H9 (cell line): Measurements from ENCODE around the gene NR0B2. TPM values are rescaled to one million over a fixed set of nuclear protein-coding genes. Genes with fewer than 3 reads are reported as not detected.
"Not testable (repeated sequence)": the region's sequence is repeated elsewhere in the genome, so short reads cannot be mapped to it uniquely, and the experiment has no call there.

ENCODE experiments used
- DNase-seq: peaks from one replicate; pipeline ENCODE4 v3.0.0-alpha.2; 2017
- H2AFZ ChIP-seq: one replicate; pipeline ENCODE4 v1.6.1; 2013; ENCODE audit warnings: mild to moderate bottlenecking, low read length, control low read depth, moderate library complexity
- H2AK5ac ChIP-seq: 2 replicates; pipeline ENCODE4 v1.6.1; 2013; ENCODE audit warnings: low read length, control low read depth, mixed read lengths; ENCODE audit not compliant: insufficient read length
- H2BK120ac ChIP-seq: one replicate; pipeline ENCODE4 v1.6.1; 2013; ENCODE audit warnings: low read depth, mild to moderate bottlenecking, low read length, control low read depth, inconsistent platforms; ENCODE audit not compliant: poor library complexity, severe bottlenecking
- H2BK12ac ChIP-seq: 2 replicates; pipeline ENCODE4 v1.6.1; 2013; ENCODE audit warnings: low read length, control low read depth, mixed read lengths, low read depth; ENCODE audit not compliant: insufficient read length
- H2BK15ac ChIP-seq: 2 replicates; pipeline ENCODE4 v1.6.1; 2013; ENCODE audit warnings: low read depth, low read length, control low read depth
- H2BK20ac ChIP-seq: one replicate; pipeline ENCODE4 v1.6.1; 2013; ENCODE audit warnings: low read depth, mild to moderate bottlenecking, low read length, control low read depth, inconsistent platforms; ENCODE audit not compliant: poor library complexity, severe bottlenecking
- H2BK5ac ChIP-seq: 2 replicates; pipeline ENCODE4 v1.6.1; 2013; ENCODE audit warnings: low read length, control low read depth, mixed read lengths; ENCODE audit not compliant: insufficient read length
- H3K14ac ChIP-seq: 2 replicates; pipeline ENCODE4 v1.6.1; 2013; ENCODE audit warnings: low read length, control low read depth; ENCODE audit not compliant: insufficient read depth
- H3K18ac ChIP-seq: 2 replicates; pipeline ENCODE4 v1.6.1; 2013; ENCODE audit warnings: low read depth, mild to moderate bottlenecking, mixed read lengths, low read length, control low read depth; ENCODE audit not compliant: insufficient read length
- H3K23ac ChIP-seq: 2 replicates; pipeline ENCODE4 v1.6.1; 2013; ENCODE audit warnings: low read length, control low read depth, mixed read lengths, low read depth; ENCODE audit not compliant: insufficient read length
- H3K23me2 ChIP-seq: 2 replicates; pipeline ENCODE4 v1.6.1; 2013; ENCODE audit warnings: low read depth, mild to moderate bottlenecking, mixed read lengths, low read length, control low read depth; ENCODE audit not compliant: insufficient read length, poor library complexity, severe bottlenecking
- H3K27ac ChIP-seq: 2 replicates; pipeline ENCODE4 v1.5.1; 2013; ENCODE audit warnings: low read length, control low read depth, mixed read lengths, low read depth; ENCODE audit not compliant: insufficient read length
- H3K27me3 ChIP-seq: 2 replicates; pipeline ENCODE4 v1.6.1; 2013; ENCODE audit warnings: low read length, control low read depth, inconsistent platforms; ENCODE audit not compliant: insufficient read depth
- H3K4ac ChIP-seq: 2 replicates; pipeline ENCODE4 v1.6.1; 2013; ENCODE audit warnings: low read depth, mild to moderate bottlenecking, control low read depth, inconsistent platforms, low read length, moderate library complexity
- H3K4me1 ChIP-seq: 2 replicates; pipeline ENCODE4 v1.6.1; 2013; ENCODE audit warnings: low read length, control low read depth, inconsistent platforms; ENCODE audit not compliant: insufficient read depth
- H3K4me2 ChIP-seq: 2 replicates; pipeline ENCODE4 v1.6.1; 2013; ENCODE audit warnings: low read length, control low read depth, mixed read lengths; ENCODE audit not compliant: insufficient read length, insufficient read depth
- H3K56ac ChIP-seq: 2 replicates; pipeline ENCODE4 v1.6.1; 2013; ENCODE audit warnings: low read depth, mild to moderate bottlenecking, mixed read lengths, low read length, control low read depth; ENCODE audit not compliant: insufficient read length
- H3K79me1 ChIP-seq: 2 replicates; pipeline ENCODE4 v1.6.1; 2013; ENCODE audit warnings: low read depth, mild to moderate bottlenecking, moderate library complexity, low read length, control low read depth, inconsistent platforms; ENCODE audit not compliant: insufficient read depth, poor library complexity, severe bottlenecking
- H3K79me2 ChIP-seq: 2 replicates; pipeline ENCODE4 v1.6.1; 2013; ENCODE audit warnings: low read length, control low read depth, inconsistent platforms; ENCODE audit not compliant: insufficient read depth
- H3K9ac ChIP-seq: 2 replicates; pipeline ENCODE4 v1.6.1; 2013; ENCODE audit warnings: low read length, control low read depth, mixed read lengths; ENCODE audit not compliant: insufficient read length; ENCODE audit errors: extremely low read depth
- H3K9me3 ChIP-seq: one replicate; pipeline ENCODE4 v1.6.1; 2013; ENCODE audit warnings: low read depth, low read length, inconsistent platforms; ENCODE audit not compliant: control insufficient read depth
- H3T11ph ChIP-seq: one replicate; pipeline ENCODE4 v1.6.1; 2013; ENCODE audit warnings: mild to moderate bottlenecking, low read length, control low read depth, inconsistent platforms
- H4K20me1 ChIP-seq: one replicate; pipeline ENCODE4 v1.6.1; 2013; ENCODE audit not compliant: control insufficient read depth, insufficient read length, insufficient read depth
- H4K5ac ChIP-seq: 2 replicates; pipeline ENCODE4 v1.6.1; 2013; ENCODE audit warnings: low read depth, mild to moderate bottlenecking, mixed read lengths, low read length, control low read depth; ENCODE audit not compliant: insufficient read length
- H4K8ac ChIP-seq: replicated peaks from 2 replicates; pipeline ENCODE4 v1.6.1; 2013; ENCODE audit warnings: low read length, control low read depth, mixed read lengths, low read depth; ENCODE audit not compliant: insufficient read length
- H4K91ac ChIP-seq: 2 replicates; pipeline ENCODE4 v1.6.1; 2013; ENCODE audit warnings: low read depth, mild to moderate bottlenecking, moderate library complexity, mixed read lengths, low read length, control low read depth; ENCODE audit not compliant: insufficient read length
- H3K27ac Mint-ChIP-seq, 3 experiments: 2 replicates in 2 of 3; 3 replicates in 1 of 3; pipeline ENCODE4 v1.8.0; 2020 to 2021; ENCODE audit warnings: mixed read lengths in 3 of 3, mild to moderate bottlenecking in 1 of 3, moderate library complexity in 1 of 3
- H3K27me3 Mint-ChIP-seq: 2 replicates; pipeline ENCODE4 v1.8.0; 2021; ENCODE audit warnings: low read depth, mild to moderate bottlenecking, moderate library complexity, mixed read lengths
- H3K36me3 Mint-ChIP-seq, 3 experiments: 2 replicates in 2 of 3; 3 replicates in 1 of 3; pipeline ENCODE4 v1.8.0; 2020 to 2021; ENCODE audit warnings: low read depth in 3 of 3, mixed read lengths in 3 of 3; ENCODE audit not compliant: insufficient read depth in 1 of 3
- H3K4me1 Mint-ChIP-seq, 2 experiments: 2 replicates each; pipeline ENCODE4 v1.8.0; 2020; ENCODE audit warnings: mixed read lengths in 2 of 2
- H3K4me3 Mint-ChIP-seq, 2 experiments: 2 replicates in 1 of 2; 3 replicates in 1 of 2; pipeline ENCODE4 v1.8.0; 2020 to 2021; ENCODE audit warnings: mild to moderate bottlenecking in 2 of 2, mixed read lengths in 2 of 2, moderate library complexity in 1 of 2
- H3K9me3 Mint-ChIP-seq, 2 experiments: 2 replicates in 1 of 2; 3 replicates in 1 of 2; pipeline ENCODE4 v1.8.0; 2020; ENCODE audit warnings: mild to moderate bottlenecking in 2 of 2, mixed read lengths in 2 of 2, moderate library complexity in 1 of 2
- WGBS: extraction: QIAGEN DNeasy Blood & Tissue Kit; methylation state at CpG from one replicate; pipeline ENCODE4 v1.1.7; 2013; ENCODE audit warnings: missing lambda C conversion rate, low lambda C conversion rate, mixed read lengths; ENCODE audit not compliant: insufficient read length; ENCODE audit errors: extremely low coverage; 5-methylcytosine and 5-hydroxymethylcytosine counted together
- total RNA-seq: library from RNA; stranded (reverse); gene quantifications from 2 replicates; pipeline ENCODE4 v1.2.1, GENCODE V29; 2021
- TF ChIP-seq, protein P1 (sequence below): fragments of 200-600 bp; sonication (generic); conservative IDR thresholded peaks from 3 replicates; pipeline ENCODE4 v1.8.0; 2021; ENCODE audit warnings: antibody characterized with exemption, mild to moderate bottlenecking

Gene NR0B2
- total RNA-seq, 1 experiment from 2014 or later, result not detected

DNA sequence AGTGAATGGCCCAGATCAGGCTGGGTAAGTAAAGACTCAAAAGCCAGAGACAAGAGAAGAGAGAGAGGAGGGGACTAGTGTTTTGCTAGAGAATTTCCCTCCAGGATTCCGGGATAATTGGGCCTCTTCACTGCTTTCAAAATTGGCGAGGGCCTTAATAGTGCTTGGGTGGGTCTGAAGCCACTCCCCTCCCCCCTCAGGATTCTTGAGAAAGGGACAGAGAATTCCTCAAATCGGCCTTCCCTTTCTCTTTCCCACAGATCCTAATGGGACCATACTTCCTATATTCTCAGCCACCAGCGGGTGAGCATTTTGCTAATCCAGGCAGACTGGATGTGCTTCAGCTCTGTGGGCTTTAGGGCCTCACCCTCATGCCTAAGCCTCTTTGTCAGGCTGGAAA lies 38.9 kb downstream of the NR0B2 start:
- Histone ChIP-seq H3K79me1 (no peaks in the 10 kb centered on the region), H3K18ac (no peak overlapping the region), H3K27me3 (no peaks in the 10 kb centered on the region), H2BK120ac (no peak overlapping the region), H3K14ac (no peak overlapping the region), H4K91ac (no peak overlapping the region), H3T11ph (no peak overlapping the region), H4K5ac (no peak overlapping the region), H3K9ac (no peak overlapping the region), H2AFZ (no peak overlapping the region), H3K23ac (no peak overlapping the region), H3K4ac (no peak overlapping the region), H4K8ac (no peak overlapping the region), H3K4me1 (no peaks in the 10 kb centered on the region; the same call in 1 of the 2 replicates), H3K9me3 (no peaks in the 10 kb centered on the region), H3K56ac (no peak overlapping the region), H2BK12ac (no peak overlapping the region), H2AK5ac (no peak overlapping the region), H4K20me1 (no peaks in the 10 kb centered on the region), H2BK20ac (no peak overlapping the region), H3K27ac (no peak overlapping the region), H3K79me2 (no peaks in the 10 kb centered on the region), H2BK15ac (no peak overlapping the region), H3K4me2 (no peak overlapping the region), H2BK5ac (no peak overlapping the region), H3K23me2 (no peaks in the 10 kb centered on the region)
- Mint-ChIP-seq H3K4me3 (no peak overlapping the region), H3K9me3 (no peaks in the 10 kb centered on the region), H3K27me3 (no peaks in the 10 kb centered on the region), H3K36me3 (peaks cover 0 to 14% (median 10%) of the 10 kb centered on the region in 3 experiments; a peak in 6 of 7 replicates), H3K4me1 (peaks cover 0 to 8% of the 10 kb centered on the region in 2 experiments; a peak in 2 of 4 replicates), H3K27ac (peak overlapping the region in 2 of 3 experiments; percentile 13 to 26; a peak in 2 of 7 replicates)
- no CpG with 5 or more reads among the region's 4 CpGs for WGBS
- no peak for DNase-seq
- TF ChIP-seq, protein P1, sequence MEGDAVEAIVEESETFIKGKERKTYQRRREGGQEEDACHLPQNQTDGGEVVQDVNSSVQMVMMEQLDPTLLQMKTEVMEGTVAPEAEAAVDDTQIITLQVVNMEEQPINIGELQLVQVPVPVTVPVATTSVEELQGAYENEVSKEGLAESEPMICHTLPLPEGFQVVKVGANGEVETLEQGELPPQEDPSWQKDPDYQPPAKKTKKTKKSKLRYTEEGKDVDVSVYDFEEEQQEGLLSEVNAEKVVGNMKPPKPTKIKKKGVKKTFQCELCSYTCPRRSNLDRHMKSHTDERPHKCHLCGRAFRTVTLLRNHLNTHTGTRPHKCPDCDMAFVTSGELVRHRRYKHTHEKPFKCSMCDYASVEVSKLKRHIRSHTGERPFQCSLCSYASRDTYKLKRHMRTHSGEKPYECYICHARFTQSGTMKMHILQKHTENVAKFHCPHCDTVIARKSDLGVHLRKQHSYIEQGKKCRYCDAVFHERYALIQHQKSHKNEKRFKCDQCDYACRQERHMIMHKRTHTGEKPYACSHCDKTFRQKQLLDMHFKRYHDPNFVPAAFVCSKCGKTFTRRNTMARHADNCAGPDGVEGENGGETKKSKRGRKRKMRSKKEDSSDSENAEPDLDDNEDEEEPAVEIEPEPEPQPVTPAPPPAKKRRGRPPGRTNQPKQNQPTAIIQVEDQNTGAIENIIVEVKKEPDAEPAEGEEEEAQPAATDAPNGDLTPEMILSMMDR, result no peak

DNA sequence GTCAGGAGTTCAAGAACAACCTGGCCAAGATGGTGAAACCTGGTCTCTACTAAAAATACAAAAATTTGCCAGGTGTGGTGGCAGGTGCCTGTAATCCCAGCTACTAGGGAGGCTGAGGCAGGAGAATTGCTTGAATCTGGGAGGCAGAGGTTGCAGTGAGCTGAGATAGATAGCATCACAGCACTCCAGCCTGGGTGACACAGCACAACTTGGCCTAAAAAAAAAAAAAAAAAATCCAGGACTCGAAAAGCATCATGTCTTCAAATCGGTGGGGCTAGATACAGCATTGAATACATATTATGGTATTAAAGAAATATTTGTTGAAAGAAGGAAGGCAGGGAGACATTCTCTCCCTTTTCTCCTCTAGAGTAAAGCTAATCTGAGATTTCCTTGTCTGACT lies 40.7 kb downstream of the NR0B2 start:
- not testable (repeated sequence) for H3K36me3 Mint-ChIP-seq, H4K91ac ChIP-seq, DNase-seq, H3K56ac ChIP-seq, H2BK15ac ChIP-seq, H2BK12ac ChIP-seq, H3K4me2 ChIP-seq, H2AK5ac ChIP-seq, H2AFZ ChIP-seq, H3K23me2 ChIP-seq, H3K9ac ChIP-seq, H4K8ac ChIP-seq, H3K9me3 ChIP-seq, H3K23ac ChIP-seq, H4K5ac ChIP-seq, H3K14ac ChIP-seq, H3K4me1 Mint-ChIP-seq, H3T11ph ChIP-seq, H3K4ac ChIP-seq, H3K4me3 Mint-ChIP-seq, H3K79me1 ChIP-seq, H2BK120ac ChIP-seq, H3K27me3 ChIP-seq, H4K20me1 ChIP-seq, H3K27ac ChIP-seq, H2BK5ac ChIP-seq, H2BK20ac ChIP-seq, H3K27me3 Mint-ChIP-seq, H3K18ac ChIP-seq, H3K79me2 ChIP-seq, H3K9me3 Mint-ChIP-seq, H3K4me1 ChIP-seq
- 0 out of 7 replicates have a peak overlapping the region, but pooled peaks of 1 of the 3 experiments have one; percentile 19 for H3K27ac Mint-ChIP-seq
- no CpG with 5 or more reads among the region's 2 CpGs for WGBS
